ENCODE measurements around the gene DDX17. TPM values are rescaled to one million over a fixed set of nuclear protein-coding genes. Genes with fewer than 3 reads are reported as not detected.

Gene DDX17
- polyA plus RNA-seq, 1 experiment: 426 TPM

DNA sequence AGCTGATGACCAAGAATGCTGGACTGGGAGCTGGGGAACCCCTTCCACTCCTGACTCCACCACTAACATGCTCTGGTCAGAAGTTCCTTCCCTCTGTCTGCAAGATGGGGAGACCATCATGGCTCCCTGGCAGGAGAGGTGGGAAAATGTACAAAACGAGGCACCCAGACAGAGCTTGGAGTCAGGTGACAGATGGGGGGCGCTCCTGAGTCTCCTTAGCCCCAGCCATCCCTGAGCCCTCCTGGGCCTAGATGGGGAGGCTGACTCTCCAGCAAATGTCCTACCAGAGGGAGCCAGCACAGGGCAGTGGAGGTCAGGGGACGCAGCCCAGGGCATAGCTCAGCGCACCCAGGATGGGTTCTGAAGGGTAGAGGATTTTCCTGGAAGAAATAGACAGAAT, 71.1 kb downstream of the DDX17 start:
- DNase-seq (ENCODE audit: low read depth, low spot score): no peak
- H3K27ac ChIP-seq (ENCODE audit: low read depth, low read length): no peak overlapping the region
- H3K4me3 ChIP-seq (ENCODE audit: low read depth, low read length): no peak overlapping the region
- ChIA-PET POLR2A (no interaction called here), CTCF (no interaction called here)
- TF ChIP-seq CTCF (IDR thresholded peaks at IDR 0.05; ENCODE audit: low read depth, low read length): no peak
- peaks cover 12% of the 10 kb centered on the region for H3K27me3 ChIP-seq (ENCODE audit: control insufficient read depth, insufficient read depth, low read length)
- H3K9me3 ChIP-seq (ENCODE audit: control insufficient read depth, insufficient read depth, low read length): no peaks in the 10 kb centered on the region

DNA sequence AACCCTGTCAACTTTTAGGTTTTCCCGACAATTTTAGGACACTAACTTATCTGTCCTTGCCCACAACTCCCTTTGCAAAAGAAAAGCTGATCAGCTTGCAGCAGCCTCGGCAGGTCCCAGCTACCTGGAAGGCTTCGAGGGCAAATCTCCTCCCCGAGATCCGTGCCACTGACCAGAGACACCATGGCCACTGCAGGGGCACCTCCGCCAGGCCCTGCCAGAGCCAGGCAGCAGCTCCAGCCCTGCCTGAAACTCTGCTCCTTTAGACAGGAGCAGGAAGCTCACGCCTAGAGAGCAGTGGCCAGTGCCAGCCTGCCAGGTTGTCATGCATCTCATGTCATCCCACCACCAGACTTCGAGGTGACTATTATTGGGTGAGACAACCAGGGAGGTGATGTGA, 72.2 kb downstream of the DDX17 start:
- TF ChIP-seq CTCF (IDR thresholded peaks at IDR 0.05; ENCODE audit: low read depth, low read length): no peak
- no peak overlapping the region for H3K27ac ChIP-seq (ENCODE audit: low read depth, low read length)
- no peaks in the 10 kb centered on the region for H3K9me3 ChIP-seq (ENCODE audit: control insufficient read depth, insufficient read depth, low read length)
- CTCF ChIA-PET: interaction anchor here (0.5 kb wide), 1 partner anchor 149 kb away, joined by 4 read pairs; no protein-coding TSS in a partner anchor
- POLR2A ChIA-PET: no interaction called here
- H3K27me3 ChIP-seq (ENCODE audit: control insufficient read depth, insufficient read depth, low read length): peaks cover 18% of the 10 kb centered on the region
- no peak for DNase-seq (ENCODE audit: low read depth, low spot score)
- H3K4me3 ChIP-seq (ENCODE audit: low read depth, low read length): no peak overlapping the region

Other genes starting within 250 kb of the DDX17 start
- gene TMEM184B, start 233.3 kb downstream of the DDX17 start, polyA plus RNA-seq (2011; rRNA removed): 36.8 and 37.2 TPM in 2 replicates
- 109 and 128 TPM in 2 replicates for gene CSNK1E, start 188.9 kb downstream of the DDX17 start, polyA plus RNA-seq (2011; rRNA removed)
- not detected in 2 replicates for gene KCNJ4, start 51.1 kb downstream of the DDX17 start, polyA plus RNA-seq (2011; rRNA removed)
- 223 and 278 TPM in 2 replicates for gene KDELR3, start 38.2 kb downstream of the DDX17 start, polyA plus RNA-seq (2011; rRNA removed)
- 0.29 and 0.89 TPM in 2 replicates for gene DMC1, start 63.9 kb upstream of the DDX17 start, polyA plus RNA-seq (2011; rRNA removed)
- gene FAM227A, start 150.1 kb upstream of the DDX17 start, polyA plus RNA-seq (2011; rRNA removed): 1.0 and 1.4 TPM in 2 replicates
- gene CBY1, start 150.3 kb upstream of the DDX17 start, polyA plus RNA-seq (2011; rRNA removed): 39.7 and 43.0 TPM in 2 replicates
- 55.9 and 68.9 TPM in 2 replicates for gene TOMM22, start 175.6 kb upstream of the DDX17 start, polyA plus RNA-seq (2011; rRNA removed)
- 29.6 and 31.8 TPM in 2 replicates for gene JOSD1, start 194.6 kb upstream of the DDX17 start, polyA plus RNA-seq (2011; rRNA removed)
- gene GTPBP1, start 199.6 kb upstream of the DDX17 start, polyA plus RNA-seq (2011; rRNA removed): 26.7 and 29.3 TPM in 2 replicates
- gene SUN2, start 249.7 kb upstream of the DDX17 start, polyA plus RNA-seq (2011; rRNA removed): 24.5 and 33.2 TPM in 2 replicates

Measured in AG04450 (cell line).